B cell (primary cell): ENCODE data around the gene ZNF787. TPM values are rescaled to one million over a fixed set of nuclear protein-coding genes. Genes with fewer than 3 reads are reported as not detected.

Source experiments
- ATAC-seq: fragments of 200-7000 bp; cut with Tn5 transposase; one replicate; pipeline ENCODE4 v1.10.0; 2021; ENCODE audit warnings: low read depth, mild to moderate bottlenecking, moderate number of reproducible peaks, moderate library complexity
- CTCF ChIA-PET: fragments of 350-600 bp; sonication (Branson Sonifier 250); formaldehyde crosslinking; loops from one replicate; lab custom pipeline; 2021; ENCODE audit warnings: antibody characterized with exemption, inconsistent platforms; lab: Charles Lee
- POLR2A ChIA-PET: fragments of 350-600 bp; sonication (Branson Sonifier 250); formaldehyde crosslinking; loops from one replicate; lab custom pipeline; 2021; ENCODE audit warnings: antibody characterized with exemption; lab: Charles Lee
- DNase-seq: peaks from one replicate; pipeline ENCODE4 v3.0.0; 2013
- H2AFZ ChIP-seq: 2 replicates; pipeline ENCODE4 v1.6.1; 2012; ENCODE audit warnings: mild to moderate bottlenecking, low read depth, low read length; ENCODE audit not compliant: insufficient read depth, poor library complexity, severe bottlenecking
- H3K27ac ChIP-seq, 2 donors: 1 replicate in 1 of 2; 2 replicates in 1 of 2; pipeline ENCODE4 v1.5.1; 2012 to 2013; ENCODE audit warnings: low read length in 2 of 2, mild to moderate bottlenecking in 2 of 2, moderate library complexity in 1 of 2
- H3K27me3 ChIP-seq, 4 experiments: fragments of 200-600 bp in 1 of 4; sonication (generic) in 1 of 4; replicated peaks in 1 of 4; 1 replicate in 2 of 4; 2 replicates in 2 of 4; pipeline versions ENCODE4 v1.6.1 to v1.7.0; 2013 to 2016; ENCODE audit warnings: low read length in 3 of 4, mild to moderate bottlenecking in 2 of 4, mixed read lengths in 1 of 4, moderate library complexity in 1 of 4; ENCODE audit not compliant: insufficient read depth in 4 of 4, control insufficient read depth in 3 of 4; ENCODE audit errors: control extremely low read depth in 1 of 4
- H3K36me3 ChIP-seq, 2 experiments: replicated peaks in 1 of 2; 1 replicate in 1 of 2; 2 replicates in 1 of 2; pipeline versions ENCODE4 v1.6.1 to v1.7.1; 2013; ENCODE audit warnings: low read length in 1 of 2; ENCODE audit not compliant: insufficient read depth in 2 of 2, control insufficient read depth in 1 of 2; ENCODE audit errors: control extremely low read depth in 1 of 2, extremely low read depth in 1 of 2
- H3K4me1 ChIP-seq, 2 donors: fragments of 200-600 bp in 1 of 2; sonication (generic) in 1 of 2; 1 replicate in 1 of 2; 2 replicates in 1 of 2; pipeline versions ENCODE4 v1.5.1 to v1.6.1; 2013 to 2017; ENCODE audit warnings: low read length in 2 of 2; ENCODE audit not compliant: control insufficient read depth in 2 of 2, insufficient read depth in 2 of 2
- H3K4me2 ChIP-seq: replicated peaks from 2 replicates; pipeline ENCODE3; 2012; ENCODE audit warnings: mild to moderate bottlenecking, low read depth, low read length; ENCODE audit not compliant: poor library complexity, severe bottlenecking
- H3K4me3 ChIP-seq, 5 experiments: fragments of 200-600 bp in 1 of 5; sonication (generic) in 1 of 5; 1 replicate in 3 of 5; 2 replicates in 2 of 5; pipeline versions ENCODE4 v1.5.1 to v1.7.0; 2011 to 2016; ENCODE audit warnings: low read length in 4 of 5, mild to moderate bottlenecking in 4 of 5, low read depth in 2 of 5, control low read depth in 1 of 5, moderate library complexity in 1 of 5; ENCODE audit not compliant: insufficient read depth in 1 of 5; ENCODE audit errors: control extremely low read depth in 1 of 5, extremely low read depth in 1 of 5
- H3K79me2 ChIP-seq: fragments of 200-600 bp; sonication (generic); one replicate; pipeline ENCODE4 v1.6.0; 2016; ENCODE audit warnings: low read length; ENCODE audit not compliant: control insufficient read depth, insufficient read depth
- H3K9ac ChIP-seq: fragments of 200-600 bp; sonication (generic); 2 replicates; pipeline ENCODE4 v1.6.1; 2017; ENCODE audit warnings: mild to moderate bottlenecking, low read length, moderate library complexity
- H3K9me3 ChIP-seq, 3 donors: one replicate each; pipeline versions ENCODE4 v1.6.1 to v1.7.1; 2013; ENCODE audit warnings: low read length in 2 of 3; ENCODE audit not compliant: control insufficient read depth in 2 of 3, insufficient read depth in 1 of 3; ENCODE audit errors: control extremely low read depth in 1 of 3
- H4K20me1 ChIP-seq: 2 replicates; pipeline ENCODE4 v1.6.0; 2012; ENCODE audit warnings: mild to moderate bottlenecking, low read length; ENCODE audit not compliant: insufficient read depth, control insufficient read depth, poor library complexity, severe bottlenecking
- H3K27ac Mint-ChIP-seq: one replicate; pipeline ENCODE4 v1.8.0; 2021; ENCODE audit warnings: mixed read lengths
- H3K27me3 Mint-ChIP-seq: one replicate; pipeline ENCODE4 v1.8.0; 2021; ENCODE audit warnings: mixed read lengths
- H3K4me1 Mint-ChIP-seq: one replicate; pipeline ENCODE4 v1.8.0; 2021; ENCODE audit warnings: mixed read lengths
- H3K4me3 Mint-ChIP-seq: one replicate; pipeline ENCODE4 v1.8.0; 2021; ENCODE audit warnings: mixed read lengths
- H3K9me3 Mint-ChIP-seq: one replicate; pipeline ENCODE4 v1.8.0; 2022; ENCODE audit warnings: mixed read lengths; ENCODE audit not compliant: insufficient read depth
- CTCF ChIP-seq: fragments of 200-600 bp; IDR thresholded peaks from one replicate; pipeline ENCODE4 v1.8.0; 2022; ENCODE audit warnings: antibody characterized with exemption, mild to moderate bottlenecking
- EZH2 ChIP-seq: IDR thresholded peaks from 2 replicates; pipeline ENCODE4 v1.6.1; 2012; ENCODE audit warnings: borderline replicate concordance, low read depth, mild to moderate bottlenecking, moderate library complexity, low read length; ENCODE audit not compliant: insufficient read depth, poor library complexity, severe bottlenecking
- WGBS: methylation state at CpG from one replicate; pipeline ENCODE4 v1.1.5; 2013; ENCODE audit warnings: missing lambda C conversion rate; ENCODE audit not compliant: insufficient coverage; 5-methylcytosine and 5-hydroxymethylcytosine counted together
- intact Hi-C: fragments of 100-400 bp; cut with micrococcal nuclease; formaldehyde crosslinking; loops from one replicate; pipeline ENCODE4 v1.10.0; 2022
- polyA minus RNA-seq: library from RNA; depleted of rRNA, polyadenylated mRNA; stranded (reverse); fragments of >200 nt; gene quantifications from 2 replicates; pipeline ENCODE4 v1.2.3, GENCODE V29; 2012
- polyA plus RNA-seq: library from polyadenylated mRNA; depleted of rRNA; stranded (reverse); fragments of >200 nt; gene quantifications from 2 replicates; pipeline ENCODE4 v1.2.3, GENCODE V29; 2012
- total RNA-seq, 2 donors: library from RNA; stranded (reverse); fragments of 120-200 nt in 1 of 2; gene quantifications; 1 replicate in 1 of 2; 2 replicates in 1 of 2; pipeline versions ENCODE4 v1.2.3 to v1.2.4, GENCODE V29; 2013 to 2022

Gene ZNF787
- total RNA-seq (47.7 and 47.9 TPM in 2 replicates), polyA plus RNA-seq (17.1 and 19.6 TPM in 2 replicates), polyA minus RNA-seq (60.1 and 68.4 TPM in 2 replicates)
- 21.8 TPM for total RNA-seq (2013)

- 6% methylated on average over 59 of the region's 74 CpGs for WGBS
- Histone ChIP-seq H2AFZ (peak within 1 kb of the TSS; percentile 66), H3K27me3 (no peaks in the 10 kb centered on the region), H3K9me3 (no peaks in the 10 kb centered on the region), H3K9ac (peak within 1 kb of the TSS; percentile 97), H3K4me3 (peak within 1 kb of the TSS; percentile 37 to 95 (median 76)), H4K20me1 (peaks cover 31% of the 10 kb centered on the region), H3K27ac (peak within 1 kb of the TSS; percentile 91 to 99), H3K36me3 (peaks cover 0 to 12% of the 10 kb centered on the region in 2 experiments), H3K4me2 (peak within 1 kb of the TSS; percentile 97), H3K4me1 (peaks cover 18 to 29% of the 10 kb centered on the region in 2 donors), H3K79me2 (peaks cover 44% of the 10 kb centered on the region)
- H3K27ac Mint-ChIP-seq: peak within 1 kb of the TSS; percentile 99
- H3K27me3 Mint-ChIP-seq: no peaks in the 10 kb centered on the region
- CTCF ChIA-PET: interaction anchor here (0.7 to 1.7 kb wide), 3 partner anchors 12 to 16 kb away, joined by 3 to 4 read pairs (median 3); no protein-coding TSS in a partner anchor
- TF ChIP-seq EZH2: no peak
- TF ChIP-seq CTCF: no peak
- POLR2A ChIA-PET: interaction anchor here (0.6 to 2.0 kb wide), 9 partner anchors 10 to 522 kb away, joined by 3 to 13 read pairs (median 5); partner anchors contain the start of genes FIZ1, ZNF444 and ZSCAN5A
- no peaks in the 10 kb centered on the region for H3K9me3 Mint-ChIP-seq
- peaks cover 40% of the 10 kb centered on the region for H3K4me1 Mint-ChIP-seq
- peak within 1 kb of the TSS; percentile 94 for H3K4me3 Mint-ChIP-seq
- DNase-seq: peak; percentile 98
- peak; percentile 83 for ATAC-seq
- intact Hi-C loops: loop anchor here (1.0 to 5.0 kb wide), 6 partner anchors 10 to 281 kb away; partner anchors contain the start of genes ZNF444, ZNF583 and ZSCAN5A
Observed at GRCh38 chr19:56121180-56122167, at the start of gene ZNF787. ZNF787 (minus strand) TSS chr19:56121295; CDS start chr19:56103217, 18,078 bp downstream.
